K562 (cell line): Measurements from ENCODE around the gene PLEKHA6. TPM values are rescaled to one million over a fixed set of nuclear protein-coding genes. Genes with fewer than 3 reads are reported as not detected.

Source experiments
- CBFA2T3 ChIP-seq: fragments of 450-650 bp; IDR thresholded peaks from 2 replicates; pipeline ENCODE4 v1.6.1; 2017
- ZNF263 ChIP-seq: sonication (generic); formaldehyde crosslinking; IDR thresholded peaks from 2 replicates; pipeline ENCODE4 v1.8.0; 2022; ENCODE audit warnings: mild to moderate bottlenecking, missing genetic modification reagents, borderline replicate concordance
- polyA plus RNA-seq, 8 experiments: library from polyadenylated mRNA; depleted of rRNA in 4 of 8; stranded (reverse) in 5 of 8; unstranded in 3 of 8; fragments of >200 nt; fragmentation: Nextera tagmentation in 2 of 8; fragmentation: Illumina TruSeq in 1 of 8; extraction: Ambion mirVana in 2 of 8; extraction: Trizol in 1 of 8; gene quantifications; 2 replicates each; pipeline versions ENCODE4 v1.2.1 to v1.2.3, GENCODE V29; 2011 to 2014; ENCODE audit warnings: inconsistent platforms in 1 of 8, missing spikeins in 1 of 8
- total RNA-seq, 7 experiments: library from RNA; depleted of rRNA in 6 of 7; stranded (reverse); fragments of >200 nt in 6 of 7; fragmentation: Illumina TruSeq in 2 of 7; extraction: Trizol in 2 of 7; gene quantifications; 2 replicates each; pipeline versions ENCODE4 v1.2.1 to v1.2.3, GENCODE V29; 2011 to 2021; ENCODE audit warnings: low replicate concordance in 1 of 7
- TF ChIP-seq, protein P1 (sequence below): fragments of 450-650 bp; IDR thresholded peaks from 2 replicates; pipeline ENCODE4 v1.6.1; 2016; ENCODE audit warnings: low read depth

The PLEKHA6 gene
- total and polyA plus RNA-seq, 9 of the 15 experiments (the other 6 are each of a cell fraction or from before 2014, with no cell fraction given) = under 0.01 to 0.33 (median 0.01) TPM; not detected in 4

DNA sequence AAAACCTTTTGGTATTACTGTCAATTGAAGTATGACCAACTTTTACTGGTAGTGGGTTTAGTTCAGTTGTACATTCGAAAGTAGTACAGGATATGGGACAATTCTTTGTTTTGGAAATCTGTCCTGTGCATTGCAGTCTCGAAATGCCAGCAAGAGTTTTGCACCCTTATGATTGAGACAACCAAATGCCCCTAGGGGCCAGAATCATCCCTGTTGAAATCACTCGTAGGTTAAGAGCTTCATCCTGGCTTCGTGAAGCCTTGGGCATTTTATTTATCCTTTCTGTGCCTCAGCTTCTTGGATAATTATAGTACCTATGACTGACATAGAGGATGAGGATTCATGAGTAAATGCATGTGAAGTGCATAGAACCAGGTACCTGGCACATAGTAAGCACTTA lies 143.5 kb downstream of the PLEKHA6 start (continued):
- TF ChIP-seq, protein P1, sequence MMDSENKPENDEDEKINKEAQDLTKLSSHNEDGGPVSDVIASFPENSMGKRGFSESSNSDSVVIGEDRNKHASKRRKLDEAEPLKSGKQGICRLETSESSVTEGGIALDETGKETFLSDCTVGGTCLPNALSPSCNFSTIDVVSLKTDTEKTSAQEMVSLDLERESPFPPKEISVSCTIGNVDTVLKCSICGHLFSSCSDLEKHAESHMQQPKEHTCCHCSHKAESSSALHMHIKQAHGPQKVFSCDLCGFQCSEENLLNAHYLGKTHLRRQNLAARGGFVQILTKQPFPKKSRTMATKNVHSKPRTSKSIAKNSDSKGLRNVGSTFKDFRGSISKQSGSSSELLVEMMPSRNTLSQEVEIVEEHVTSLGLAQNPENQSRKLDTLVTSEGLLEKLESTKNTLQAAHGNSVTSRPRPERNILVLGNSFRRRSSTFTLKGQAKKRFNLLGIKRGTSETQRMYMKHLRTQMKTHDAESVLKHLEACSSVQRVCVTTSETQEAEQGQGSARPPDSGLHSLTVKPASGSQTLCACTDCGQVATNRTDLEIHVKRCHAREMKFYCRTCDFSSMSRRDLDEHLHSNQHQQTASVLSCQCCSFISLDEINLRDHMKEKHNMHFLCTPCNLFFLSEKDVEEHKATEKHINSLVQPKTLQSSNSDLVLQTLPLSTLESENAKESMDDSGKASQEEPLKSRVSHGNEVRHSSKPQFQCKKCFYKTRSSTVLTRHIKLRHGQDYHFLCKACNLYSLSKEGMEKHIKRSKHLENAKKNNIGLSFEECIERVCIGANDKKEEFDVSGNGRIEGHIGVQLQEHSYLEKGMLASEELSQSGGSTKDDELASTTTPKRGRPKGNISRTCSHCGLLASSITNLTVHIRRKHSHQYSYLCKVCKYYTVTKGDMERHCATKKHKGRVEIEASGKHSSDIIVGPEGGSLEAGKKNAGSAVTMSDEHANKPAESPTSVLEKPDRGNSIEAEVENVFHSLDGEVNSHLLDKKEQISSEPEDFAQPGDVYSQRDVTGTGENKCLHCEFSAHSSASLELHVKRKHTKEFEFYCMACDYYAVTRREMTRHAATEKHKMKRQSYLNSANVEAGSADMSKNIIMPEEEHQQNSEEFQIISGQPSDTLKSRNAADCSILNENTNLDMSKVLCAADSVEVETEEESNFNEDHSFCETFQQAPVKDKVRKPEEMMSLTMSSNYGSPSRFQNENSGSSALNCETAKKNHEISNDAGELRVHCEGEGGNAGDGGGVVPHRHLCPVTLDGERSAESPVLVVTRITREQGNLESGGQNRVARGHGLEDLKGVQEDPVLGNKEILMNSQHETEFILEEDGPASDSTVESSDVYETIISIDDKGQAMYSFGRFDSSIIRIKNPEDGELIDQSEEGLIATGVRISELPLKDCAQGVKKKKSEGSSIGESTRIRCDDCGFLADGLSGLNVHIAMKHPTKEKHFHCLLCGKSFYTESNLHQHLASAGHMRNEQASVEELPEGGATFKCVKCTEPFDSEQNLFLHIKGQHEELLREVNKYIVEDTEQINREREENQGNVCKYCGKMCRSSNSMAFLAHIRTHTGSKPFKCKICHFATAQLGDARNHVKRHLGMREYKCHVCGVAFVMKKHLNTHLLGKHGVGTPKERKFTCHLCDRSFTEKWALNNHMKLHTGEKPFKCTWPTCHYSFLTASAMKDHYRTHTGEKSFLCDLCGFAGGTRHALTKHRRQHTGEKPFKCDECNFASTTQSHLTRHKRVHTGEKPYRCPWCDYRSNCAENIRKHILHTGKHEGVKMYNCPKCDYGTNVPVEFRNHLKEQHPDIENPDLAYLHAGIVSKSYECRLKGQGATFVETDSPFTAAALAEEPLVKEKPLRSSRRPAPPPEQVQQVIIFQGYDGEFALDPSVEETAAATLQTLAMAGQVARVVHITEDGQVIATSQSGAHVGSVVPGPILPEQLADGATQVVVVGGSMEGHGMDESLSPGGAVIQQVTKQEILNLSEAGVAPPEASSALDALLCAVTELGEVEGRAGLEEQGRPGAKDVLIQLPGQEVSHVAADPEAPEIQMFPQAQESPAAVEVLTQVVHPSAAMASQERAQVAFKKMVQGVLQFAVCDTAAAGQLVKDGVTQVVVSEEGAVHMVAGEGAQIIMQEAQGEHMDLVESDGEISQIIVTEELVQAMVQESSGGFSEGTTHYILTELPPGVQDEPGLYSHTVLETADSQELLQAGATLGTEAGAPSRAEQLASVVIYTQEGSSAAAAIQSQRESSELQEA = no peak
- TF ChIP-seq ZNF263 (CRISPR knock-in tag) (no peak), CBFA2T3 (no peak)
